Activated B cell treated with CpG ODN at 0.5 μM for 24 hours (primary cell): ENCODE data around the gene TVP23A. TPM values are rescaled to one million over a fixed set of nuclear protein-coding genes. Genes with fewer than 3 reads are reported as not detected.
A peak's percentile ranks its signal among the peaks of the same experiment; 100 is the strongest.

ENCODE experiments used
- ATAC-seq: fragments of 200-7000 bp; cut with Tn5 transposase; one replicate; pipeline ENCODE4 v1.10.0; 2021; ENCODE audit warnings: low read depth, mild to moderate bottlenecking, moderate library complexity
- CTCF ChIA-PET: fragments of 350-600 bp; sonication (Branson Sonifier 250); formaldehyde crosslinking; loops from one replicate; lab custom pipeline; 2021; ENCODE audit warnings: antibody characterized with exemption; lab: Charles Lee
- POLR2A ChIA-PET: fragments of 350-600 bp; sonication (Branson Sonifier 250); formaldehyde crosslinking; loops from one replicate; lab custom pipeline; 2021; ENCODE audit warnings: antibody characterized with exemption; lab: Charles Lee
- DNase-seq: peaks from one replicate; pipeline ENCODE4 v3.0.0; 2022
- H3K27ac Mint-ChIP-seq: one replicate; pipeline ENCODE4 v1.8.0; 2020; ENCODE audit warnings: mixed read lengths
- H3K27me3 Mint-ChIP-seq: one replicate; pipeline ENCODE4 v1.8.0; 2021; ENCODE audit warnings: mixed read lengths
- H3K36me3 Mint-ChIP-seq: one replicate; pipeline ENCODE4 v1.8.0; 2021; ENCODE audit warnings: low read depth, mixed read lengths
- H3K4me1 Mint-ChIP-seq: one replicate; pipeline ENCODE4 v1.8.0; 2021; ENCODE audit warnings: mixed read lengths
- H3K4me3 Mint-ChIP-seq: one replicate; pipeline ENCODE4 v1.8.0; 2020; ENCODE audit warnings: mild to moderate bottlenecking, mixed read lengths
- H3K9me3 Mint-ChIP-seq: one replicate; pipeline ENCODE4 v1.8.0; 2020; ENCODE audit warnings: mixed read lengths
- intact Hi-C: fragments of 100-400 bp; cut with micrococcal nuclease; formaldehyde crosslinking; loops from one replicate; pipeline ENCODE4 v1.15.1; 2024
- total RNA-seq: library from RNA; stranded (reverse); gene quantifications from 2 replicates; pipeline ENCODE4 v1.2.3, GENCODE V29; 2022
- TF ChIP-seq, protein P1 (sequence below): fragments of 200-600 bp; IDR thresholded peaks from one replicate; pipeline ENCODE4 v1.8.0; 2022; ENCODE audit warnings: antibody characterized with exemption, mild to moderate bottlenecking

TVP23A gene
- total RNA-seq, 1 donor from 2014 or later: 1.6 TPM

DNA sequence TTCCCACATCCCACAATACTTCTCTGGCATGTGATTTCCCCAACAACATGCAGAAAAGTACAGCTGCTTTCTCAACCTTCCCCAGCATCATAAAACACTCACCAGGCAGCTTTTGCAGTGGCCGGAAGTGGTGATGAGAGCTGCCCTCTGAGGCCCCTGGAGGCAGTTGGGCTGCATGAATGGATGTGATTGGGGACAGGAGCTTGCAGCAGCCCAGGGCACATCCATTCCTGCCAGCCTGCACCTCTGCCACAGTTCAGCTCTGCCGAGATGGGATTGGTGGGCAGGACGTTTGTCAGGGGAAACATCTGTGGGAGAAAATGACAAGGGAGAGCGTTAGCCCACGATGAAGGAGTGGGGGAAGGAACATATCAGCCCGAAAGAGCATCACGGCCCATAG lies 55.1 kb downstream of the TVP23A start:
- TF ChIP-seq, protein P1, sequence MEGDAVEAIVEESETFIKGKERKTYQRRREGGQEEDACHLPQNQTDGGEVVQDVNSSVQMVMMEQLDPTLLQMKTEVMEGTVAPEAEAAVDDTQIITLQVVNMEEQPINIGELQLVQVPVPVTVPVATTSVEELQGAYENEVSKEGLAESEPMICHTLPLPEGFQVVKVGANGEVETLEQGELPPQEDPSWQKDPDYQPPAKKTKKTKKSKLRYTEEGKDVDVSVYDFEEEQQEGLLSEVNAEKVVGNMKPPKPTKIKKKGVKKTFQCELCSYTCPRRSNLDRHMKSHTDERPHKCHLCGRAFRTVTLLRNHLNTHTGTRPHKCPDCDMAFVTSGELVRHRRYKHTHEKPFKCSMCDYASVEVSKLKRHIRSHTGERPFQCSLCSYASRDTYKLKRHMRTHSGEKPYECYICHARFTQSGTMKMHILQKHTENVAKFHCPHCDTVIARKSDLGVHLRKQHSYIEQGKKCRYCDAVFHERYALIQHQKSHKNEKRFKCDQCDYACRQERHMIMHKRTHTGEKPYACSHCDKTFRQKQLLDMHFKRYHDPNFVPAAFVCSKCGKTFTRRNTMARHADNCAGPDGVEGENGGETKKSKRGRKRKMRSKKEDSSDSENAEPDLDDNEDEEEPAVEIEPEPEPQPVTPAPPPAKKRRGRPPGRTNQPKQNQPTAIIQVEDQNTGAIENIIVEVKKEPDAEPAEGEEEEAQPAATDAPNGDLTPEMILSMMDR: no peak
- DNase-seq: no peak
- intact Hi-C loops: no loop called here
- ATAC-seq: no peak
- H3K36me3 Mint-ChIP-seq: peaks cover 85% of the 10 kb centered on the region
- no peaks in the 10 kb centered on the region for H3K9me3 Mint-ChIP-seq
- ChIA-PET POLR2A (interaction anchor here (1.0 kb wide), 1 partner anchor 12 kb away, joined by 8 read pairs; no protein-coding TSS in a partner anchor), CTCF (no interaction called here)
- H3K27ac Mint-ChIP-seq: peak overlapping the region; percentile 59
- no peaks in the 10 kb centered on the region for H3K27me3 Mint-ChIP-seq
- no peak overlapping the region for H3K4me3 Mint-ChIP-seq
- peaks cover 45% of the 10 kb centered on the region for H3K4me1 Mint-ChIP-seq

DNA sequence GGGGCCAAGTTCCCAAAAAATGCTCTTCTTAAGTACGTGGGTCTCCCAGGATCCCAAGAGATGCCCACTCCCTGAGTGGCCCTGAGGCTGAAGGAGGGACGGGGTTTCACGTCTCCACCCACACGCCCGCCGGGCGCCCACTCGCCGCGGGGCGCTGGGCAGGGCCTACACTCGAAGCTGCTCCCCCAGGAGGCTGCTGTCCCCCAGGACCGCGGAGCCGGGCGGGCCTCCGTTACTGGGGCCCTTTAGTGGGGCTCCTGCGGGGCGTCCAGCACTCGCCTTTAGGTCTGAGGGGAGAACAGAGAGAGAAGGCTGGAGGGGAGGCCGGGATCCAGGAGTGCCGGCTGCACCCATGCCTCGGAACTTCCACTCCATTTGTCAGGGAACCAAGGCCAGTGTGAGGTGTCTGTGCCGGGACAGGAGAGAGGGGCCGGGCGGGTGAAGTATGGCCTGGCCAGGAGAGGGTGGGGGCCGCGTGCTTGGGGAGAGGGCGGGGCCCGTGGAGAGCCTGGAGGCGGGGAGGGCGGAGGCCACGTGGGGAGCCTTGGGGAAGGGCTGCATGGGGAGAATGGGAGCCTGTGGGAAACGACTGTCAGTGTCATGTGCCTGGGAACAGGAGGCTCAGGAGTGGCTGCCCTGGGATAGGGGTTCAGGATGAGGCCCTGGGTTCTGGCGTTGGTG lies 56.1 kb downstream of the TVP23A start:
- DNase-seq: no peak
- ChIA-PET POLR2A (no interaction called here), CTCF (no interaction called here)
- Mint-ChIP-seq H3K27me3 (no peaks in the 10 kb centered on the region), H3K27ac (no peak overlapping the region), H3K36me3 (peaks cover 87% of the 10 kb centered on the region), H3K9me3 (no peaks in the 10 kb centered on the region), H3K4me3 (no peak overlapping the region), H3K4me1 (peaks cover 45% of the 10 kb centered on the region)
- TF ChIP-seq, protein P1: no peak
- intact Hi-C loops: no loop called here
- ATAC-seq: no peak

DNA sequence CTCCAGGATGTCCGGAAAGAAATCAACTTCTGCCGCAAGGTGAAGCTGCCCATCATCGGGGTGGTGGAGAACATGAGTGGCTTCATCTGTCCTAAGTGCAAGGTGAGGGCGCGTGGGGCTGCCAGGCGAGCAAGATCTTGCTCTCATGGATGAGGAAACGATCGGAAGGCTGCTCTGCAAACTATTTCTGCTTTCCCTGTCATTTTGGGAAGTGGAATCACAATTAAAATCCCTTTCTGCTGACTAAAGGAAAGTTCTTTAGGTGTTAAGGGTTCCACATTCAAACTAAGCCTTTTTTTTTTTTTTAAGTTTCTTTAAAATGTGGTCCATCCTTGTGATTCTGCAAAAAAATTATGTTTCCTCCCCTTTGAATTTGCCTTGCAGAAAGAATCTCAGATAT lies 57.2 kb downstream of the TVP23A start:
- no peak overlapping the region for H3K27ac Mint-ChIP-seq
- DNase-seq: no peak
- peaks cover 39% of the 10 kb centered on the region for H3K4me1 Mint-ChIP-seq
- no peak overlapping the region for H3K4me3 Mint-ChIP-seq
- POLR2A ChIA-PET: interaction anchor here (1.2 kb wide), 1 partner anchor 11 kb away, joined by 3 read pairs; no protein-coding TSS in a partner anchor
- H3K36me3 Mint-ChIP-seq: peaks cover 93% of the 10 kb centered on the region
- TF ChIP-seq, protein P1: no peak
- no peaks in the 10 kb centered on the region for H3K9me3 Mint-ChIP-seq
- intact Hi-C loops: no loop called here
- ATAC-seq: no peak
- CTCF ChIA-PET: no interaction called here
- no peaks in the 10 kb centered on the region for H3K27me3 Mint-ChIP-seq

DNA sequence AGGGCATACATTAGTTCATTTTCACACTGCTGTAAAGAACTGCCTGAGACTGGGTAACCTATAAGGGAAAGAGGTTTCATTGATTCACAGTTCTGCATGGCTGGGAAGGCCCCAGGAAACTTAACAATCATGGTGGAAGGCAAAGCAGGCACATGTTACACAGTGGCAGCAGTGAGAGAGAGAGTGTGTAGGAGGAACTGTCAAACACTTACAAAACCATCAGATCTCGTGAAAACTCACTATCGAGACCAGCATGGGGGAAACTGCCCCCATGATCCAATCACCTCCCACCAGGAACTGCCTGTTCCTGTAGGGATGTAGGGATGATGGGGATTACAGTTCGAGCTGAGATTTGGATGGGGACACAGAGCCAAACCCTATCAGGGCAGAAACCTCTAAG lies 57.7 kb downstream of the TVP23A start:
- Mint-ChIP-seq H3K27ac (peak overlapping the region; percentile 19), H3K27me3 (no peaks in the 10 kb centered on the region), H3K36me3 (peaks cover 91% of the 10 kb centered on the region), H3K4me1 (peaks cover 34% of the 10 kb centered on the region), H3K4me3 (no peak overlapping the region), H3K9me3 (no peaks in the 10 kb centered on the region)
- TF ChIP-seq, protein P1: no peak
- intact Hi-C loops: no loop called here
- CTCF ChIA-PET: no interaction called here
- DNase-seq (no peak), ATAC-seq (no peak)
- POLR2A ChIA-PET: interaction anchor here (1.2 to 1.6 kb wide), 2 partner anchors 11 to 17 kb away, joined by 3 read pairs; partner anchors contain the start of gene NUBP1

DNA sequence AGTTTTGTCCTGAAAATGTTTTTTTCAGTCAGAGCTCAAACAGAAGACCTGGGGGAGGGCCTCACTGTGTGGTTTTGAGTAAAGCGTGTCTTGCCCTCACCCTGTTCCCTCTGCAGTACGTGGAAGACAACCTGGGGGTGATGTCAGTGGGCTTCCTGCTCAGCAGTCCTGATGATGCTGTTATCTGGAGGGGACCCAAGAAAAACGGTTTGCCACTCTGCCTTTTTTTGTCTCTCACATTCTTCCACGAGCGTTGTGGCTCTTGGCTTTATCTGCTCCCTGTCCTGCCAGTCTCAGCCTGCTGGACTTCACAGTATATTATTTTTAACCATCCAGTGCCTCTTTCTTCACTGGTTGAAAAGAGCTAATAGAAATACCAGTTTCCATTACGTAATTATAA lies 62.0 kb downstream of the TVP23A start:
- H3K4me1 Mint-ChIP-seq: peaks cover 47% of the 10 kb centered on the region
- no peaks in the 10 kb centered on the region for H3K27me3 Mint-ChIP-seq
- no peak overlapping the region for H3K27ac Mint-ChIP-seq
- H3K4me3 Mint-ChIP-seq: no peak overlapping the region
- CTCF ChIA-PET: no interaction called here
- no peak for DNase-seq
- peaks cover 81% of the 10 kb centered on the region for H3K36me3 Mint-ChIP-seq
- no peak for ATAC-seq
- POLR2A ChIA-PET: interaction anchor here (0.5 to 1.4 kb wide), 4 partner anchors 13 to 162 kb away, joined by 3 to 4 read pairs (median 3); partner anchors contain the start of genes CIITA and NUBP1
- intact Hi-C loops: no loop called here
- H3K9me3 Mint-ChIP-seq: no peaks in the 10 kb centered on the region
- TF ChIP-seq, protein P1: no peak
